DND-41 (cell line): ENCODE measurements around the gene DAB1.

ENCODE experiments used
- ATAC-seq: fragments of 200-7000 bp; cut with Tn5 transposase; 3 replicates; pipeline ENCODE4 v1.9.1; 2021; ENCODE audit warnings: low read depth; ENCODE audit not compliant: insufficient read depth
- DNase-seq: peaks from one replicate; pipeline ENCODE4 v3.0.0-alpha.2; 2020
- H2AFZ ChIP-seq: 2 replicates; pipeline ENCODE4 v1.6.0; 2012; ENCODE audit warnings: low read depth, low read length
- H3K27ac ChIP-seq: 2 replicates; pipeline ENCODE4 v1.5.1; 2012; ENCODE audit warnings: low read length, inconsistent platforms
- H3K27me3 ChIP-seq: fragments of 200-600 bp; sonication (generic); 2 replicates; pipeline ENCODE4 v1.6.0; 2012; ENCODE audit warnings: low read length, mild to moderate bottlenecking, inconsistent platforms; ENCODE audit not compliant: insufficient read depth, poor library complexity
- H3K36me3 ChIP-seq: 2 replicates; pipeline ENCODE4 v1.5.1; 2012; ENCODE audit warnings: low read length, inconsistent platforms; ENCODE audit not compliant: insufficient read depth
- H3K4me1 ChIP-seq: 2 replicates; pipeline ENCODE4 v1.5.1; 2012; ENCODE audit warnings: mild to moderate bottlenecking, low read length; ENCODE audit not compliant: insufficient read depth
- H3K4me2 ChIP-seq: 2 replicates; pipeline ENCODE4 v1.6.0; 2012; ENCODE audit warnings: mild to moderate bottlenecking, moderate library complexity, low read length, inconsistent platforms; ENCODE audit not compliant: insufficient read depth
- H3K4me3 ChIP-seq, 2 experiments: fragments of 200-600 bp in 1 of 2; shearing (Covaris generic) in 1 of 2; 2 replicates each; pipeline ENCODE4 v1.5.1; 2012 to 2016; ENCODE audit warnings: inconsistent platforms in 2 of 2, low read length in 2 of 2, mild to moderate bottlenecking in 2 of 2, low read depth in 1 of 2, moderate library complexity in 1 of 2
- H3K79me2 ChIP-seq: 2 replicates; pipeline ENCODE4 v1.6.0; 2012; ENCODE audit warnings: low read length, inconsistent platforms; ENCODE audit not compliant: insufficient read depth
- H3K9ac ChIP-seq: 2 replicates; pipeline ENCODE4 v1.6.0; 2012; ENCODE audit warnings: low read depth, mild to moderate bottlenecking, inconsistent platforms, low read length, moderate library complexity
- H3K9me3 ChIP-seq: 2 replicates; pipeline ENCODE4 v1.5.1; 2012; ENCODE audit warnings: low read length, moderate library complexity, mild to moderate bottlenecking, inconsistent platforms; ENCODE audit not compliant: insufficient read depth, severe bottlenecking
- H4K20me1 ChIP-seq: 2 replicates; pipeline ENCODE4 v1.6.0; 2012; ENCODE audit warnings: low read length; ENCODE audit not compliant: insufficient read depth
- CTCF ChIP-seq: IDR thresholded peaks from 2 replicates; pipeline ENCODE4 v1.5.1; 2012; ENCODE audit warnings: borderline replicate concordance, low read length, moderate library complexity, mild to moderate bottlenecking; ENCODE audit not compliant: poor library complexity, severe bottlenecking; ENCODE audit errors: extremely low read depth
- EZH2 ChIP-seq: IDR thresholded peaks from 3 replicates; pipeline ENCODE4 v1.6.1; 2012; ENCODE audit warnings: borderline replicate concordance, low read depth, mild to moderate bottlenecking, moderate library complexity, low read length, inconsistent platforms; ENCODE audit not compliant: severe bottlenecking

Gene DAB1

GRCh38 chr1:57017200-57017599, 406.7 kb downstream of the DAB1 start:
- no peak overlapping the region for H2AFZ ChIP-seq
- no peak overlapping the region for H3K27ac ChIP-seq
- no peaks in the 10 kb centered on the region for H3K27me3 ChIP-seq
- no peaks in the 10 kb centered on the region for H4K20me1 ChIP-seq
- no peaks in the 10 kb centered on the region for H3K4me1 ChIP-seq
- DNase-seq, result no peak
- H3K4me2 ChIP-seq, result no peak overlapping the region
- H3K4me3 ChIP-seq, result no peak overlapping the region
- no peak for ATAC-seq
- TF ChIP-seq CTCF, result no peak
- no peak for TF ChIP-seq EZH2
- no peaks in the 10 kb centered on the region for H3K9me3 ChIP-seq
- H3K9ac ChIP-seq, result no peak overlapping the region
- H3K79me2 ChIP-seq, result no peaks in the 10 kb centered on the region
- no peaks in the 10 kb centered on the region for H3K36me3 ChIP-seq

- H3K9me3 ChIP-seq, result no peaks in the 10 kb centered on the region
- H3K27ac ChIP-seq, result no peak overlapping the region
- TF ChIP-seq CTCF (no peak), EZH2 (no peak)
- H3K9ac ChIP-seq, result no peak overlapping the region
- no peak overlapping the region for H3K4me2 ChIP-seq
- H3K79me2 ChIP-seq, result no peaks in the 10 kb centered on the region
- H4K20me1 ChIP-seq, result no peaks in the 10 kb centered on the region
- H3K4me1 ChIP-seq, result no peaks in the 10 kb centered on the region
- ATAC-seq (no peak), DNase-seq (no peak)
- no peaks in the 10 kb centered on the region for H3K27me3 ChIP-seq
- H3K36me3 ChIP-seq, result no peaks in the 10 kb centered on the region
- no peak overlapping the region for H3K4me3 ChIP-seq
- no peak overlapping the region for H2AFZ ChIP-seq
These were observed 408.8 kb downstream of the DAB1 start for GRCh38 chr1:57015071-57015470.

GRCh38 chr1:57013522-57013921, 410.3 kb downstream of the DAB1 start:
- Histone ChIP-seq H3K4me3 (no peak overlapping the region), H3K4me2 (no peak overlapping the region)

More at GRCh38 chr1:57013522-57013921, 410.3 kb downstream of the DAB1 start:
- Histone ChIP-seq H3K79me2 (no peaks in the 10 kb centered on the region), H3K4me1 (no peaks in the 10 kb centered on the region), H3K36me3 (no peaks in the 10 kb centered on the region), H4K20me1 (no peaks in the 10 kb centered on the region), H3K9ac (no peak overlapping the region), H2AFZ (no peak overlapping the region), H3K9me3 (no peaks in the 10 kb centered on the region), H3K27me3 (no peaks in the 10 kb centered on the region), H3K27ac (no peak overlapping the region)
- no peak for DNase-seq
- TF ChIP-seq CTCF (no peak), EZH2 (no peak)
- ATAC-seq, result no peak
